ENCODE results near the gene FRRS1. TPM values are rescaled to one million over a fixed set of nuclear protein-coding genes. Genes with fewer than 3 reads are reported as not detected.
A peak's percentile ranks its signal among the peaks of the same experiment; 100 is the strongest.
"Not testable (repeated sequence)": the region's sequence is repeated elsewhere in the genome, so short reads cannot be mapped to it uniquely, and the experiment has no call there.

The FRRS1 gene
- total and polyA plus RNA-seq, 12 donors = 0.88 to 8.2 (median 4.7) TPM

GRCh38 chr1:99764439-99764838 lies 2.0 kb downstream of the FRRS1 start:
- H3K4me1 ChIP-seq = peaks cover 0 to 36% (median 9%) of the 10 kb centered on the region in 9 donors
- no peaks in the 10 kb centered on the region for H3K36me3 ChIP-seq
- DNase-seq (no peak), ATAC-seq (no peak)
- intact Hi-C loops (cut with DNase I) = no loop called here
- H3K9me3 ChIP-seq = no peaks in the 10 kb centered on the region
- 49 to 62% methylated on average over 2 of the region's 2 CpGs for WGBS, 2 donors
- no peak for TF ChIP-seq CTCF (IDR thresholded peaks at IDR 0.05)
- no peak overlapping the region for H3K27ac ChIP-seq
- no peaks in the 10 kb centered on the region for H3K27me3 ChIP-seq
- no peak overlapping the region for H3K4me3 ChIP-seq

DNA sequence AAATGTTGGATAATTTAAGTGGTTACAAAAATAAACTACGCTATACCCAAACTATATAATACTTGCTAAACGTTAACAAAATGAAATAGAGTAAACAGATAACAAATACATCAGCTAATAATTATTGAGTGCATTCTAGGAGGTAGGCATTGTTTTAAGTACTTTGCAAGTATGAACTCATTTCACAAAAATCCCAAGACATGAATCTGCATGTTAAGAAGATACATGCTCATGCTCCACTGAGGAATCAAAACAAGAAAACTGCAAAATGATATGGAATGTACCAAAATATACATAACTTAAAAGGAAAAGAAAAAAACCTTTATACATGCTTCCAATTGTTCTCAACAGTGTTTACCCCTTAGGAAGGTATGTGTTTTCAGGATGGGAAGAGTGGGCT lies 2.5 kb downstream of the FRRS1 start:
- Histone ChIP-seq H3K27ac (no peak overlapping the region), H3K9me3 (peaks cover 0 to 4% (median 0%) of the 10 kb centered on the region in 11 donors), H3K27me3 (no peaks in the 10 kb centered on the region), H3K4me3 (no peak overlapping the region), H3K4me1 (peaks cover 0 to 40% (median 9%) of the 10 kb centered on the region in 9 donors), H3K36me3 (no peaks in the 10 kb centered on the region)
- no peak for TF ChIP-seq CTCF (IDR thresholded peaks at IDR 0.05)
- DNase-seq (no peak), ATAC-seq (no peak)
- WGBS, 2 donors = 86 to 88% methylated on average over 2 of the region's 2 CpGs
- intact Hi-C loops (cut with DNase I) = no loop called here

DNA sequence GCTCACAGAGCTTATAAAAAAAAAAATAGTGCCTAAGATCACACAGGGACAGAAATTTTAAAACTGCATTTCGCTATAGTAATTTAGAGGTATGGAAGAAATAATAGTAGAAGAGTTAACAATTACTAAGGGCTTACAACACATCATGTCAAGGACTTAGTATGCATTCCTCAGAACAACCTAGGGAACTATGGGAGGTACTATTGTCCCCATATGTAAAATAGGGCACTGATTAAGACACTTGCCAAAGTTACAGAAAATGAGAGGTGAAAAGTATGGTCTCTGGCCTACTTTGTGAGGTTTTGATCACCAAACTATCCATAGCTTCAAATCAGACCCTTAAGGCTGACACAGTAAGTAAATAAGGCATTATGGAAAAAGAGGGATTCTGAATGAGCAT lies 4.7 kb downstream of the FRRS1 start:
- ATAC-seq = no peak
- 85 to 90% methylated on average over 1 of the region's 1 CpG for WGBS, 2 donors
- Histone ChIP-seq H3K4me1 (peaks cover 0 to 42% (median 0%) of the 10 kb centered on the region in 9 donors), H3K27ac (no peak overlapping the region), H3K36me3 (no peaks in the 10 kb centered on the region), H3K27me3 (no peaks in the 10 kb centered on the region), H3K9me3 (peaks cover 0 to 9% (median 0%) of the 10 kb centered on the region in 11 donors), H3K4me3 (no peak overlapping the region)
- intact Hi-C loops (cut with DNase I) = no loop called here
- no peak for DNase-seq
- no peak for TF ChIP-seq CTCF (IDR thresholded peaks at IDR 0.05)

DNA sequence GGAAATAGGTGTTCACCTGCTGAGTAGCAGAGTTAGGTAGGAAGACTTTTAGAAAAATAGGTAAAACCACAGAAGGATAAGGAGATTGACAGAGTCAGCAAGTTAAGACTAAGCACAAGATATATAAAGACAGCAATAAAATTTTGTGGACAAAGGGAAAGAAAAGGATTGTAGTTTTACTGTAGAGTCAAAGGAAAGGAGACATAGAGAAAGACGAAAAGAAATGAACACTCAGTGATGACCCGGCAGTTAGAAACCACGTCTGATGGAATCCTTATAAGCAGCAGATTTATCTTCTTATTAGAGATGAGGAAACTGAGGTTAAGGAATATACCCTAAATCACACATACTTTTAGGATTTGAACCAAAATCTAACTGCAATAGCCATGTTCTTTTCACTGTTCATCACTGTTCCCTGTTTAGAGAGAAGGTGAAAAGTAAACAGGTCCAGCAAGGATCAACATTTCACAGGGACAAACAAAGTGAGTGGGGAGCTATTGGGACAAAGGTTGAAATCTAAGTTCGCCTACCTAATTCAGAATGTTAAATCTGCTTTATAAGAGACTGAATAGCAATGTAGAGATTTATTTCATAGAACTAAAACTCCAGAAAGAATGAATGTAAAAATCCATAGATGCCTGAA lies 6.8 kb downstream of the FRRS1 start:
- no peaks in the 10 kb centered on the region for H3K27me3 ChIP-seq
- intact Hi-C loops (cut with DNase I) = no loop called here
- peaks cover 0 to 9% (median 0%) of the 10 kb centered on the region in 11 donors for H3K9me3 ChIP-seq
- no peak overlapping the region for H3K4me3 ChIP-seq
- peak overlapping the region in 1 of 10 donors; percentile 69 for H3K27ac ChIP-seq
- H3K4me1 ChIP-seq = peaks cover 0 to 42% (median 0%) of the 10 kb centered on the region in 9 donors
- H3K36me3 ChIP-seq = no peaks in the 10 kb centered on the region
- no peak for ATAC-seq
- TF ChIP-seq CTCF (IDR thresholded peaks at IDR 0.05) = no peak
- DNase-seq = no peak
- 79 to 90% methylated on average over 4 of the region's 4 CpGs for WGBS, 2 donors

DNA sequence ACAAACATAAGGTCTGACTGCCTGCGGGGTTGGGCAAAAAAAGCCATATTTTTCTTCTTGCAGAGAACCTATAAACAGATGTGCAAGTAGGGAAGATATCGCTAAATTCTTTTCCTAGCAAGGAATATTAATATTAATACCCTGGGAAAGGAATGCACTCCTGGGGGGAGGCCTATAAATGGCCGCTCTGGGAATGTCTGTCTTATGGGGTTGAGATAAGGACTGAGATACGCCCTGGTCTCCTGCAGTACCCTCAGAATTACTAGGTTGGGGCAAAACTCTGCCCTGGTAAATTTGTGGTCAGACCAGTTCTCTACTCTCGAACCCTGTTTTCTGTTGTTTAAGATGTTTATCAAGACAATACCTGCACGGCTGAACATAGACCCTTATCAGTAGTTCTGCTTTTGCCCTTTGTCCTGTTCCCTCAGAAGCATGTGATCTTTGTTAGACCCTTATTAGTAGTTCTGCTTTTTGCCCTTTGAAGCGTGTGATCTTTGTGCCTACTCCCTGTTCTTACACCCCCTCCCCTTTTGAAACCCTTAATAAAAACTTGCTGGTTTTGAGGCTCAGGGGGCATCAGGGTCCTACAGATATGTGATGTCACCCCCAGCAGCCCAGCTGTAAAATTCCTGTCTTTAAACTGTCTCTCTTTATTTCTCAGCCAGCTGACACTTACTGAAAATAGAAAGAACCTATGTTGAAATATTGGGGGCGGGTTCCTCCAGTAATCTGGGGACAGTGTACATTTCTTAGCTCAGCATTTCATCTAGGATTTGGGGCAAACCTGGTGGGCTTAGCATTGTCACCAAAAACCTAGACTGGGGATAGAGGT lies 7.5 kb downstream of the FRRS1 start:
- H3K9me3 ChIP-seq; ATAC-seq; H3K27me3 ChIP-seq; DNase-seq; intact Hi-C loops (cut with DNase I); H3K36me3 ChIP-seq; H3K4me3 ChIP-seq: not testable (repeated sequence)
- 85 to 88% methylated on average over 8 of the region's 8 CpGs for WGBS, 2 donors
- peaks cover 0 to 42% (median 0%) of the 10 kb centered on the region in 9 donors for H3K4me1 ChIP-seq
- H3K27ac ChIP-seq = peak overlapping the region in 1 of 10 donors; percentile 69

All from heart right ventricle (tissue), 16 donors.